GM21529 (cell line): ENCODE data around the gene KLHL42.

Experiments
- ATAC-seq: cut with Tn5 transposase; IDR thresholded peaks from one replicate; pipeline ENCODE4 v1.9.1; 2021; ENCODE audit not compliant: unreplicated experiment

The KLHL42 gene

DNA sequence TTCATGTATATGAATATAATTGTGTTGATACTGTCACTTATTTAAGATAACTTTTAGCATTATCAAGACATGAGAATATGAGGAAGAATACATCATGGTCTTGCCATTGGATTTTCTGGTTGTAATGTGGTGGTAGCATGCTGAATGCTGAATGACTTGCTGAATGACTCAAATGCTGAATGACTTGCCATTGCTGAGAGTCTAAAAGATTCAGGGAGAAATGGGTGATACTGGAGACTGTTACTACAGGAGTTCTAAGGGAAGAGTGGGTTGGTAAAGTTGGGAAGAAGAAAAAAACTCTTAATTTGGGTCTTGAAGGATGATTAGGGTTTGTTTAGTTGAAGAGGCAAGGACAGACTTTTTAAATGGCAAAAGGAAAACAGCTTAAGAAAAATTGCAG, 72.1 kb downstream of the KLHL42 start:
- no peak for ATAC-seq
